HG02852 (cell line): ENCODE data around the gene ISY1.
"Not testable (repeated sequence)": the region's sequence is repeated elsewhere in the genome, so short reads cannot be mapped to it uniquely, and the experiment has no call there.

ENCODE experiments used
- ATAC-seq: cut with Tn5 transposase; IDR thresholded peaks from one replicate; pipeline ENCODE4 v1.9.1; 2021; ENCODE audit warnings: mild to moderate bottlenecking, moderate library complexity; ENCODE audit not compliant: unreplicated experiment

ISY1 gene

DNA sequence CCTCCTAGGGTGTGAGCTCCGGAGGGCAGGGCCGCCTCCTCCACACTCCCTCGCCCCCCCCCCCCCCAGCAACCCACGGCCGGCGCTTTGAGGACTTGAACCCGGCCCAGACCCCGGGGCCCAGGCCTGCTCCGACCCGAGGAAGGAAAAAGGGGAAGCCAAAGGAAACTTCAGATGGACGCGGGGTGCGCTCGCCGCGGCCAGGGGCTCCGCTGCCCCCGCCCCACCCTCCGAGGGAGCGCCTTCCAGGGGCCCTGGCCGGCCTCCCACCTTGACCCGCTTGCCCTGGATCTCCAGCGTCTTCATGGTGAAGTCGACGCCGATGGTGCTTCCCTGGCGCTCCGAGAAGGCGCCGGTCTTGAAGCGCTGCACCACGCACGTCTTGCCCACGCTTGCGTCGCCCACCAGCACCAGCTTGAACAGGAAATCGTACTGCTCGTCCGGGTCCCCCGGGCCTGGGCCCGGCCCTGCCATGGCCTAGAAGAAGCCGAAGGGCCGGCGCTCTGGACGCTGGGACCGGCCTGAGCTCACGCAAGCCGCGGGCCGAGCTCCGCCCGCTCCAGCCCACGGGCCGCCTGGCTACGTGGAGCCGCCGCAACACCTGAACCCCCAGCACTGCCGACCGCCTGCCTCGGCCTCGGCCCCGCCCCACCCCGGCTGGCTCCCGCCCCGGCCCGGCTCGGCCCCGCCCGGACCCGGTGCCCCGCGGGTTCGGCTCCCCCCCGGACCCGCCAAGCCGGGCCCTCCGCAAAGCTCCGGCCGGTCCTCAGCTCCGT, 39.7 kb downstream of the ISY1 start:
- peak; percentile 1 for ATAC-seq

DNA sequence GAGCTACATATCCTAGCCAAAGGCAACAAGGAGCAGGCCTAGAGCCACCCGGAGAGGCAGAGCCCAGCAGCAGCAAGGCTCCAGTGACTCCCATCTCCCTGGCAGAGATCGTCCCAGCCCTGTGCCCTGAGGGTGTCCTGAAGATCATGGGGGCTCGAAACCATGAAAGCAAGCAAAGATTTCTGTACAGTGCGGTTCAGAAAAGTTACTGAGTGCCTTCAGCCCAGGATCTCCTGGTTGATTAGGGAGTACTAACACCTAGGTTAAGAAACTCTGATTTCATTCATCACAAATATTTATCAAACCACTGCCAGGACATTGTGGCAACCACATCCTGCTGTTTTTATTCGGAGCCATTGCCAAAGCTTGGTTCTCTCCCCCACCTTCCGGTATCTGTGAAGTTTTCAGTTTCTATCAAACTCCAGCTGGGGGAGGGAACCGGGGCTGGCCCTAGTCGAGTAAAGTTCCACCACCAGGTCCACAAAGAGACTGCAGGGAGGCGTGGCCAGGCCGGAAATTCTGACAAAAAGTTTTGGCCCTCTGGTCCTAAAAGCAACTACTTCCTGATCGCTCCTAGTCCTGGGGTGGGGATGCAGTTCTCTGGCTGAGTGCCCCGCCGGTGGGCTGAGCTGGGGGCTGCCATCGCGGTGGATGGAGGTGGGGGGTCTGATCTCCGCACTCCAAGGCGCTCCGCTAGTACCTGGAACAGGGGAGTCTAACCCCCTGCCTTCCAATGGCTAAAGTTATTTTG, 40.4 kb downstream of the ISY1 start:
- ATAC-seq, result peak; percentile 56

DNA sequence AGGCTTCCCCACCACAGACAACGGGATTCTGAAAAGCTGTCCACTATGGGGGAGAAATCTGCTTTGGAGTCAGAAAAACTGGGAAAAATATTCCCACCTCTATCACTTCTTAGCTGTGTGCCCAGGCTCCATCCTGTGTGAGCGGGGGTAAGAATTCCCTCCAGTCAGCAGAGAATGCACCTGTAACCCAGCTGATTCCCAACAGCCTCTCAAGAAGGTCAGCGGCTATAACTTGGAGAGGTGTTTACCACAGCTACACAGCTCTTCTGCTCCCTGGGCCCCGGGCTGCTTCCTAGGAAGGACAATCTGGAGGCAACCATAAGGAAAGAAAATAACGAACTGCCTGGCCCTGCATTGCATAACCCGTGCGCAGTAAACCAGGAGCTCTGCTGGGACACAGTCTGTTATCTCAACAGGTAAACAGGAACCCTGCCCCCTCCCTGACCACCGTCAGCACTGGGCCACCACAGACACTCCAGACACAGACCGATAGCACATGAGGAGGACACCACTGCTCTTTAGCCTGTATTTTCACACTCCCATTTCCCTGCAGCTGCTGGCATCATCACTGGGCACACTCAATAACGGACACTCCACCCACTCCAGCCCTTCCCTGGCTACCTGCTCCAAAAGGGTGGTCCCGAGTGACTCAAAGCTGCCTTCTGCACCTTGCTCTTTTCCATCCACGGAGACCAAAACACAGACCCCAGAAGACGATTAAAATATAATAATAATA, 41.3 kb downstream of the ISY1 start:
- ATAC-seq, result no peak

DNA sequence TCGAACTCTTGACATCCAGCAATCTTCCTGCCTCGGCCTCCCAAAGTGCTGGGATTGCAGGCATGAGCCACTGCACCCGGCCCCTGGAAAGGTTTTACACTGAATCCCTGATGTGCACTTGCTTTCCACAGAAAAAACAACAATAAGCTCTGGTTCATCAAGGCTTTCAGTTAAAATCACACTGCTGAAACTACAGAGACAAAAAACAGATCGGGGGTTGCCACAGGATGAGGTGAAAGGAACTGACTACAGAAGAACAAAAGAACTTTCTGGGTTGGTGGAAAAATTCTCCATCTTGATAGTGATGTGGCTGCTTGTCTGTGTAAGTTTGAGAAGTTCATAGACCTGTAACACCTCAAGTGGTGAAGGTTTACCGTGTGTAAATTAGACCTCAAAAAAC, 42.1 kb downstream of the ISY1 start:
- ATAC-seq, result no peak

DNA sequence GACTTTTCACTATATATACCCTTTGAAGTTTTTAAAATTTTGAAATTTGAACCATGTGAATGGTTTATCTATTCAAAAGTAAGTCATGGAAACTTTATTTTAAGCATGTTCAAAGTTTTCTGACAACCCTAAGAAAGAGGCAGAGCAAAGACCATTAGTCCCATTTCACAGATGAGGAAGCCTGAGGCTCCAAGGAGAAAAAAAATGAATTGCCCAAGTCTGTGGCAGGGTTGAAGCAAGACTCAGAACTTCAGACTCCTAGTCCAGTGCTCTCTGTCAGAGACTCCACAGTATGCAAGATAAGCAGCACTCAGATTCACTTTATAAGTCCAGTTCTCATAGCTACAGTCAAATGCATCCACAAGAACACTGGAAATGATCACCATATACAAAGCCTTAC, 43.7 kb downstream of the ISY1 start:
- ATAC-seq, result no peak

DNA sequence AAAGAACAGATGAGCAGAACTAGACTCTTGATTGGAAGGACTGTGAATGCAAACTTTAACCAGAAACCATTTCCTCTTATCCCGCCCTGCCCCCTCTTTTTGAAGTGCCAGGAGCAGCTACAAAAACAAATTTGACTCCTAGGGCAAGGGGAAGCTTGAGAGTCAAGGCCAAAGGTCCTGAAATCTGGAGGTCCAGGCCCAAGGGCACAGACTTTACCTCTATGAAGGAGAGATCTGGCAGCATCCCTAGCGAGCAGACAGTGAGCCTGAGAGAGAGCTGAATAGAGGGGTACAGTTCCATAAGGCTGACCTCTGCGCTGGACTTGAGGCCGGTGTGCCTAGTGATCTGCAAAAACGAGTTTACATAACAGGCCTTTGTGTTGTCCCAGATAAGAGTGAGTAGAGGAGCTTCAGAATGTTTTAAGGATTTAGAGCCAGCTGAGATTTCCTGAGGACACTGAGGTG, 44.3 kb downstream of the ISY1 start:
- ATAC-seq, result no peak

DNA sequence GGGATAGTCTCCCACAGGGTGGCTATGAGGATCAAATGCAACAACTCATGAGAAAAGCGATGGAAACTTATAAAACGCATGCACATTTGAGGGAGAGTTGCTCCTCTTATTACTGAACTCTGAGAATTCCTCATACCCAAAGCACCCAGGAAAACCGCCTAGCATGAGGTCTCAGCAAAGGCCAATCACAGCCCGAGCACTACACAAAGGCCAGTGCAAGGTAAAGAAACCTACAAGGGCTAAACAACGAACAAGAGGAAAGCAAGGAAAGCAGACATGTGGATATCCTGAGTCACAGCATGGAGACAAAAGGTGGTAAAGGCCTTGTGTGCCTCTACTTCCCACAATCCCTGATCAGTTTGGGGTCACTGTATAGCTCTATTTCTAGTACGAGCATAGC, 46.4 kb downstream of the ISY1 start:
- no peak for ATAC-seq

DNA sequence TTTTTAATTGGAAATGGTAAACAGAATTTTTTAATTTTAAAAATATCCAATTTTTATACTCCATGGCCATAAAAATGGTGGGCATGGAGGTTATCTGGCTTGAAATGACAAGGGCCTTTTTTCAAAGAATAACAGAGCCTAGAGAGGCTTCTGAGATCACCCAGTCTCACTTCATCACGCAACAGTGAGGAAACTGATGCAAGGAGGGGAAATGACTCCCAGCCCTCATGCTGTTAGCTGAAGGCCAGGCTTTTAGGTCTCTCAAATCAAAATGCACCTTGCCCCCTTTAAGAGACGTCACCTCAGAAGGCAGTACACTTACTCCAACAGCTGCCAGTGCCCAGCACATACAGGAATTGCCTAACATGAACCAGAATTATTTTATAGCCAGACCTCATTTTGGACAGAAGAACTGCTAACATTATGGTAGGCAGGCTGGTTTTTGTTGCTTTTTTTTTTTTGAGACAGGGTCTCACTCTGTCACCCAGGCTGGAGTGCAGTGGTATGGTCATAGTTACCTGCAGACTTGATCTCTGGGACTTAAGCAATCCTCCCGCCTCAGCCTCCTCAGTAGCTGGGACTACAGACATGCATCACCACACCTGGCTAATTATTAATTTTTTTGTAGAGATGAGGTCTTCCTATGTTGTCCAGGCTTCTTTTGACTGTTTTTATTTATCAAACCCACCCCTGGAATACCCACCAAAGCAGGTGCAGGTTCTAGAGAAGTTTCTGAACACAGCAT, 48.4 kb downstream of the ISY1 start:
- no peak for ATAC-seq

DNA sequence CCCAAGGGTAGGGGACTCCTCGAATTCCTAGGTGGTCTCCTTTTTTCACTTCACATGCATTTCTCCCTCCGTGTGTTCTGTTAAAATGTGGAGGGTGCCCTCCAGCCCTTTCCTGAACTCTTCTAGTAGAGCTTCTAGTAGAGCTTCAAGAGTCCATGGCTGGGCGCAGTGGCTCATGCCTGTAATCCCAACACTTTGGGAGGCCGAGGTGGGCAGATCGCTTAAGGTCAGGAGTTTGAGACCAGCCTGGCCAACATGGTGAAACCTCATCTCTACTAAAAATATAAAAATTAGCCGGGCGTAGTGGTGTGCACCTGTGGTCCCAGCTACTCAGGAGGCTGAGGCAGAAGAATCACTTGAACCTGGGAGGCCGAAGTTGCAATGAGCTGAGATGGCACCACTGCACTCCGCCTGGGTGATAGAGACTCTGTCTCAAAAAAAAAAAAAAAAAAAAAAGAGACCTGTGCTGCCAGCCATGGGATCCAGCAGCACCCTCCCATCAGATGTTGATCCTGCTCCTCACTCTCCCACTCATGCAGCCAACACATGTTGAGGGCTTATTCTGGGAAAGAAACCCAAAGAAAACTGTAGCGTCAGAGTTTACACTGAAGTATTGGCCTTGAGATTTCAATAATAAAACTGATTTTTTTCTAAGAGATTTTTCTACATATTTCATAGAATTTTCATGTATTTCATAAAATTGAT, 49.6 kb downstream of the ISY1 start:
- ATAC-seq, result not testable (repeated sequence)

DNA sequence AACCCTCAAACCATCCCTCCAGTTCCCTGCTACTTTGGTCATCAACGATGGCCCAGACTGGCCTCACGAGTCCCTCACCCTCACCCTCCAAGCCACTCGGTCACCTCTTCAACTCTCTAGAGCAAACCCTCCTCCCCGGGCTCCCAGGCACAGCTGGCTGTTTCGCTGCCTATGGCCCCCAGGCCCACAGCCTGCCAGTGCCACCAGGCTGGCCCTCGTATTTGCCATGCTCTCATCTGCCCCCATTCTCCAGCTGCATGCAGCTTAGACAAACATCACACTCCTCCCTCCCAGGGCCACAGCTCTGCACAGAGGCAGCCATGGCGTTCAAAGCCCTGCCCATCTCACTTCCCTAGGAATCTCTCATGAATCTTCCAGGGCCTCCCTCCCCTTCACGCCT, 53.1 kb downstream of the ISY1 start:
- ATAC-seq, result no peak

DNA sequence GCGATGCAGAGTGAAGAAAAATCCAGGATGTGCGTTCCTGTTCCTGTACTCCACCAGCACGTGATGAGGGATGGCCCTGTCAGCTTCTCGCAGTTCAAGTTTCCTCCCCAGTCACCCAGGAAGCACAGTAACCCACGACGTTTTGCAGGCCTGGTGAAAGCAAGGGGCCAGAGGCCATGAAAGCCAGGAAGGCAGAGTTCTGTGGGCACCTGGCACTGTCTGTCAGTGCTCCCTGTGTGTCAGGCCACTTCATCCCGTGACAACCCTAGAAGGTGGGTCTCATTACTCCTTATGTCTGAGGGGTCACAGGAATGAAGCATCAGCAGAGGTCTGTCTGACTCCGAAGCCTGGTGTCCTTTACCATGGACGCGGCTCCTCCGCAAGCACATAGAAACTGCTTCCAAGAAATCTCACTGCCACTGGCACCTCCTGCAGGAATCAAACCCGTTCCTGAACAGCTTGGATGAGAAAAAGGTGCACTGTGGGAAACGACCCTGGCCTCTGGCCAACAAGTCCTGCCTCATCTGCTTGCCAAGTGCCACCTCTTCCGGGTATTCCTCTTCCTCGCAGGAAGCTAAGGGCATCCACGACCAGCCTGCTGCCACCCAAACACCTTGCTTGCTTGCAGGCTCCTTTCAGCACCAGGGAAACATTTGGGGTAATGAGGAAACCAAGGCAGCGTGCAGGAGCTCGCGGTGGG, 53.8 kb downstream of the ISY1 start:
- ATAC-seq, result no peak

DNA sequence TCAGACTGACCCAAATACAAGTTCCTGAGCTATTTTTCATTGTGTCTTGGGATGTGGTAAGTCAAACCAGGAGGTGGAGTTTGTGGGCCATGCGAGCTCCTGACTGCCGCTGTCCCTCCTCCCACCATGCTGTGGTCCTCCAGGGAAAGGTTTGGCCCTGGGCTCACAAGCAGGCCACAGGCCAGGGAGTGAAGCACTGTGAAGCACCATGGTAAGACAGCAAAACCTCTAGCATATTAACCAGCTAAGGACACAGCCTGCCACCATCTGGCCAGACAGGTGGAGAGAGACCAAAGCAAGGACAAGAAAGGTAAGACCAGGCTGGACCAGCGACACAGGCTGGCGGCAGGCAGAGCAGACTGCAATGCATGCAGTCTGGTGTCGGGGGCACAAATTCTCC, 54.5 kb downstream of the ISY1 start:
- ATAC-seq, result no peak

DNA sequence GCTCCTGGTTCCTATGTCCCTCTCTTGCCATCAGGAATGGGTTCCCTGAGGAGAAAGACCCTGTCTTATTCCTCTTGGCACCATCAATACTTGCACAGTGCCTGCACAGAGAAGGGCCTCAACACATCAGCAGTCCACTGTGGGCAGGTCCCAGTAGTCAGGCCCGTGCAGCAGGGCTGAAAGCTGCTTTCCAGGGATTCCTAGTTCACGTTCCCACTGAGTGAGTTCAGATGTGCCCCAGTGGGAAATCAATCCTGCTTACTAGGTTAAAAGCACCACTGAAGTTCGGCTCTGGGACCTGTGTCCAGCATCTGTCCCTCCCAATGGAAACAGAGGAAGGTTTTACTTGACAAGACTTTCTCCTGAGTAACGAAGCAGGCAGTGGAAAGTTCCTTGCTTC, 55.0 kb downstream of the ISY1 start:
- ATAC-seq, result no peak

DNA sequence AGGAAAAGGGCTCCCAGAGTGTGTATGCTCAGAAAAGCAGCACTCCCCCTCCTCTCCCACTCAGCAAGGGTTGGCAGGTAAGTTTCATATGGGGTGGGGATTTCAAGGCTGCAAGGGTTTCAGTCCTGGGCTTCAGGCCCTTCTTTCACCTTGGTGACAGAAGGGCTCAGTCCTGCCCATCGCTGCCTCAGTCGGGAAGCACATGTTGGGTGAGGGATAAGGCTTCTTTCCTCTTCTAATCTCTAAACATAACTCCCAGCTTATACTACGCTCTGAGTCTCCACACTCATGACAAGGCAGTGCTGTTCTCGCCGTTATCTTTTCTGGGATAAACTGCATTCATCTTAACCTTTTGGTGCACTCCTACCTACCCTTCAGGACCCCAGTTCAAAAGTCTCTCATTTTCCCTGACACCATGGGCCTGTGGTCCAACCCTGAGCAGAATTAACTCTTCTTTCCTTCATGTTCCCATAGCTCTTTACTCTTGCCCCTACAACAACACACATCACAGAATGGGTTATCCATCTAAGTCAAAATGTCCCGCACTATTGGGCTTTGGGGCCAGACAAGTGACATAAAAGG, 56.3 kb downstream of the ISY1 start:
- ATAC-seq, result no peak

DNA sequence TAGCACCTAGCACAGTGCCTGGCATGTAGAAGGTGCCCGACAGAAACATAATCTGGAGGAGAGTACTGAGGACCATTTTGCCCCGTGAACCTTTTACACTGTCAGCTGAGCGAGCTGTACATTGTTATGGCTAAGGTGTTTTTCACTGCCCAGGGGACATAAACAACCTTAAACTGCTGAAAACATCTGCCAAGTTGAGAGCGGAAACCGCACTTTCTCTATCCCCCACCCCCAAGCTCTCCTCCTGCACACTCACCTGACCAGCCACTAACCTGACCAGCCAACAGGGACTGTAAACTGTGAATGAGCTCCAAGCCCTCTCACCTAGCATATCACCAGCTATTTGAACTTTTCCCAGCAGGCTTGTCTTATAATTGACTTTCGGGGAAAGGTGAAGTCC, 56.8 kb downstream of the ISY1 start:
- ATAC-seq, result no peak

DNA sequence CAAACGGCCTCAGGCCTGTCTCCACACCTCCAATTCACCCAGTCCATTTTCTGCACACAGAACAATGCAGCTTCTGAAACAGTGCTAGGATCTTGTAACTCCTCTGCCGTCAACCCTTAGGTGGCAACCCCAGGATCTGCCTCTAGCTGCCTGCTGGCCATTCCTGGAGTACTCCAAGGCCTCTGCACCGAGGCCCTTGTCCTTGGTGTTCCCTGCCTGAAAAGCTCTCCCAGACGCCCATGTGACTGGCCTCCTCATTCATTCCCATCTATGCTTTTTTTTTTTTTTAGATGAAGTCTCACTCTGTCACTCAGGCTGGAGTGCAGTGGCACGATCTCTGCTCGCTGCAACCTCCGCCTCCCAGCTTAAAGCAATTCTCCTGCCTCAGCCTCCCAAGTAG, 57.6 kb downstream of the ISY1 start:
- no peak for ATAC-seq

DNA sequence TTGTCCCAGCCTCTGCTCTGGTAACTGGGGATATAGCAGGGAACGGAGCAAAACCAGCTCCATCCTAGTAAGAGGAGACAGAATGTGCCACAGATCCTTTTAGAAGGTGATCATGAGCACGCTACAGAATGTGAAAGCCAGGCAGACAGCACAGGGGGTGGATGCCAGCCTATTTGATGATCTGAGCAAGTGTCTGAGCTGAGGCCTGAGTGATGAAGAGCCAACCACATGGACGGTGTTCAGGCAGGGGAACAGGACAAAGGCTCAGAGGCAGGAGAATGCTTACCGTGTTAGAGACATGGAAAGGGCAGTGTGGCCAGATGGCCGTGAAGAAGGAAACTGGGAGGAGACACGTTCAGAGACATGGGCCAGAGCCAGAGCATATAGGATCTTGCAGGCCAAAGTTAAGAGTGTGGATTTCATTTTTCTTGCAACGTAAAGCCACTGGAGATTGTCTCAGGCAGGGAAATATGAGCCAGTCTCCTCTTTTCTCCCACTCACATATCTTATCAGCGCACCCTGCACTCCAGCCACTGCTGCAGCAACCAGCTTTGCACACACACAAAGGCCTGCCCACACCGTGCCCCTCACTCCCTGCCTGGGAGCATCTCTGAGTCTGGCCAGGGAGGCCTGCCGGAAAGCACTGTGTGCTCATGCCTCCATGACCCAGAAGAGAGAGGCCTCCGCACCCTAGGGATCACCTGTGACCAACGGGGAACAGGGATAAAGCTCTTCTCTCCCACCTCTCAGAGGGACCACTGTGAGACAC, 59.3 kb downstream of the ISY1 start:
- no peak for ATAC-seq

DNA sequence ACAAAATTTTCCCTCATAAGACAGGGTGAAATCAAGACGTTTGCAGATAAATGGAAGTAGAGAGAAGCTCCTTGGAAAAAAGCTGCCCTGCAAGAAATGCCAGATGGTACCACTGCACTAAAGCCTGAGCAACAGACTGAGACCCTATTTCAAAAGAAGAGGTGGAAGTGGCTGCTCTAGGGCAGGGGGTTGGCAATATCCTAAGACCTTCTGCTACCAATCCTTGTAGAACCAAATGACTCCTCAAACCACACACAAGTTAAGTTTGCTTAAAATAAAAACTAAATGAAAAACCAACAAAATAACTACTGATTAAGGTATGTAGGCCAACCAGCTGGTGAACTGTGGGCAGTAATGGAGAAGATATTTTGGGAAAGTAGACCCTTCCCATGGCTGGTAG, 60.6 kb downstream of the ISY1 start:
- no peak for ATAC-seq

DNA sequence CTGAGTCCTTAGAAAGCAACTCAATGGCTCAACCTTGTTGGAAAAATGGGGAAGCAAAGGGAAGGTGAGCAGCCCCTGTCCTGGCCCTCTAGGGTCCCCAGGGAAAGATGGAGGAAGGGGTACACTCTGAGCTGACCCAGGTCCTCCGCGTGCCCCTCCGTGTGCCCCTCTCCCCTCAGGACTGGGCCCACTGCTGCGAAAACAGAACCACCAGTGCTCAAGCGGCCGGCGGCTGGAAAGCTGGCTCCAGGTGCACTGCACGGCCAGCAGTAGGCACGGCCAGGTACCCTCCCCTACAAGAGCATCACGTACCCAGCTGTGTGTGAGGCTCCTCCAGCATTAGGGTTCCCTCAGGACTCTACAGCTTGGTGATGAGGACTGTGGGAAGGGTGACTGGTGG, 65.6 kb downstream of the ISY1 start:
- ATAC-seq, result no peak
